Adrenal gland (tissue), 12 donors: ENCODE measurements around the gene HTR2C. TPM values are rescaled to one million over a fixed set of nuclear protein-coding genes. Genes with fewer than 3 reads are reported as not detected.
A peak's percentile ranks its signal among the peaks of the same experiment; 100 is the strongest.
"Not testable (repeated sequence)": the region's sequence is repeated elsewhere in the genome, so short reads cannot be mapped to it uniquely, and the experiment has no call there.

Experiments
- DNase-seq, 7 donors: peaks; one replicate each; pipeline ENCODE4 v3.0.0-alpha.2; 2019 to 2020
- H3K27ac ChIP-seq, 5 donors: fragments of 200-600 bp; sonication (generic) in 4 of 5; 1 replicate in 3 of 5; 2 replicates in 2 of 5; pipeline versions ENCODE4 v1.5.1 to v1.8.0; 2016 to 2020; ENCODE audit warnings: mild to moderate bottlenecking in 1 of 5
- H3K27me3 ChIP-seq: fragments of 200-600 bp; 2 replicates; pipeline ENCODE4 v1.8.0; 2021
- H3K36me3 ChIP-seq, 2 donors: fragments of 200-600 bp; replicated peaks in 1 of 2; 1 replicate in 1 of 2; 2 replicates in 1 of 2; pipeline versions ENCODE4 v1.5.1 to v1.8.0; 2018 to 2022
- H3K4me1 ChIP-seq, 2 donors: fragments of 200-600 bp; replicated peaks in 1 of 2; 1 replicate in 1 of 2; 2 replicates in 1 of 2; pipeline versions ENCODE4 v1.5.1 to v1.8.0; 2018 to 2021
- H3K4me3 ChIP-seq, 4 donors: fragments of 200-600 bp; sonication (generic) in 3 of 4; one replicate each; pipeline ENCODE4 v1.5.1; 2016 to 2018
- H3K9me3 ChIP-seq, 3 donors: fragments of 200-600 bp; sonication (generic) in 1 of 3; replicated peaks in 1 of 3; 1 replicate in 2 of 3; 2 replicates in 1 of 3; pipeline versions ENCODE4 v1.5.1 to v1.8.0; 2016 to 2021
- POLR2A ChIP-seq, 2 donors: fragments of 450-650 bp; IDR thresholded peaks; one replicate each; pipeline ENCODE4 v1.6.1; 2017; ENCODE audit warnings: antibody characterized with exemption in 2 of 2, mild to moderate bottlenecking in 2 of 2, moderate library complexity in 1 of 2
- WGBS, 4 donors: extraction: QIAGEN DNeasy Blood & Tissue Kit in 2 of 4; methylation state at CpG; one replicate each; pipeline versions ENCODE4 v1.1.5 to v1.1.7; 2013 to 2017; 5-methylcytosine and 5-hydroxymethylcytosine counted together
- intact Hi-C, 2 donors: fragments of 100-400 bp; cut with DNase I; formaldehyde crosslinking; loops; one replicate each; pipeline versions ENCODE4 v1.14.1 to v1.15.0; 2022 to 2023
- polyA plus RNA-seq, 3 donors: library from polyadenylated mRNA; stranded (reverse); fragments of 200-250 nt in 2 of 3; fragments of 350-450 nt in 1 of 3; fragmentation: Illumina TruSeq in 1 of 3; extraction: RNeasy Lipid Tissue Mini Kit (QIAGEN cat#74804) in 1 of 3; gene quantifications; one replicate each; pipeline ENCODE4 v1.2.3, GENCODE V29; 2013 to 2014
- total RNA-seq, 9 donors: library from RNA; depleted of rRNA in 4 of 9; stranded (reverse); fragments of >200 nt in 4 of 9; fragments of 120-200 nt in 1 of 9; fragmentation: NEBNext Ultra II Directional in 1 of 9; extraction: Animal tissue kit (Norgen Biotek cat#: 25700) in 1 of 9; gene quantifications; one replicate each; pipeline versions ENCODE4 v1.1.0 to v1.2.4, GENCODE V29; 2013 to 2023
- TF ChIP-seq, protein P1 (sequence below), 6 experiments: fragments of 450-650 bp in 4 of 6; fragments of 200-600 bp in 2 of 6; sonication (generic) in 1 of 6; IDR thresholded peaks; 1 replicate in 5 of 6; 2 replicates in 1 of 6; pipeline versions ENCODE4 v1.5.1 to v1.8.0; 2016 to 2021; ENCODE audit warnings: antibody characterized with exemption in 6 of 6, mild to moderate bottlenecking in 2 of 6, moderate library complexity in 1 of 6
- donor health status: healthy with polysubstance abuse.
- donor health status: Bipolar disorder and iron deficiency.
- donor health status: DM: yes; HTN: yes; CAD: no.
- donor health status: DM: no; HTN: no; CAD: no.
- donor health status: DM: no; HTN: no; CAD: no.
- donor health status: DM: yes; HTN: yes; CAD: no.

Gene HTR2C
- total and polyA plus RNA-seq, 12 donors = 0.06 TPM; not detected in 11

DNA sequence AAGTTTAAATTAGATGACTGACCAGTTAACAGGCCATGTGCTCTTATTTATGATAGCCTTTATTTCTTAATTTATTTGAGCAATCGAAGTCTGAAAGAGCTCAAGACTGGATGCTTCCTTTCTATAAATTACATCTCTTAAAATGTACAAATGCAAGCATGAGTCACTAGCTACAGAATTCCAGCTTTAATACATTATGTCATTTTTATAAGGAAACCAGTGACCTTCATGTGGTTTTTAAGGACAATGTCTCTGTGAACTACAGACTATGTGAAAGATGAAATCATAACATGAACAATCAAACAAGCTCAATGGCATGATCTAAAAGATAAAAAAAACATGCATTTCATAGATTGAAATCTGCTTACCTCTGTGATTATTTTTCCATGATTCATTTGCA is 15.4 kb downstream of the HTR2C start:
- intact Hi-C loops = no loop called here
- TF ChIP-seq, protein P1, sequence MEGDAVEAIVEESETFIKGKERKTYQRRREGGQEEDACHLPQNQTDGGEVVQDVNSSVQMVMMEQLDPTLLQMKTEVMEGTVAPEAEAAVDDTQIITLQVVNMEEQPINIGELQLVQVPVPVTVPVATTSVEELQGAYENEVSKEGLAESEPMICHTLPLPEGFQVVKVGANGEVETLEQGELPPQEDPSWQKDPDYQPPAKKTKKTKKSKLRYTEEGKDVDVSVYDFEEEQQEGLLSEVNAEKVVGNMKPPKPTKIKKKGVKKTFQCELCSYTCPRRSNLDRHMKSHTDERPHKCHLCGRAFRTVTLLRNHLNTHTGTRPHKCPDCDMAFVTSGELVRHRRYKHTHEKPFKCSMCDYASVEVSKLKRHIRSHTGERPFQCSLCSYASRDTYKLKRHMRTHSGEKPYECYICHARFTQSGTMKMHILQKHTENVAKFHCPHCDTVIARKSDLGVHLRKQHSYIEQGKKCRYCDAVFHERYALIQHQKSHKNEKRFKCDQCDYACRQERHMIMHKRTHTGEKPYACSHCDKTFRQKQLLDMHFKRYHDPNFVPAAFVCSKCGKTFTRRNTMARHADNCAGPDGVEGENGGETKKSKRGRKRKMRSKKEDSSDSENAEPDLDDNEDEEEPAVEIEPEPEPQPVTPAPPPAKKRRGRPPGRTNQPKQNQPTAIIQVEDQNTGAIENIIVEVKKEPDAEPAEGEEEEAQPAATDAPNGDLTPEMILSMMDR (IDR thresholded peaks at IDR 0.05) = no peak
- TF ChIP-seq POLR2A (IDR thresholded peaks at IDR 0.05) = no peak
- DNase-seq = no peak
- Histone ChIP-seq H3K4me1 (no peaks in the 10 kb centered on the region), H3K36me3 (no peaks in the 10 kb centered on the region), H3K27me3 (peaks cover 9% of the 10 kb centered on the region), H3K4me3 (no peak overlapping the region), H3K27ac (no peak overlapping the region), H3K9me3 (no peaks in the 10 kb centered on the region)
- 55 to 62% (median 59%) methylated on average over 1 of the region's 1 CpG for WGBS, 4 donors

GRCh38 chrX:114599911-114600310 is 16.0 kb downstream of the HTR2C start:
- H3K4me1 ChIP-seq = no peaks in the 10 kb centered on the region
- H3K27me3 ChIP-seq = peaks cover 9% of the 10 kb centered on the region
- intact Hi-C loops = no loop called here
- DNase-seq = no peak
- no peak overlapping the region for H3K4me3 ChIP-seq
- WGBS, 4 donors = 54 to 60% (median 59%) methylated on average over 4 of the region's 4 CpGs
- no peaks in the 10 kb centered on the region for H3K9me3 ChIP-seq
- TF ChIP-seq POLR2A (IDR thresholded peaks at IDR 0.05) = no peak
- TF ChIP-seq, protein P1 (IDR thresholded peaks at IDR 0.05) = no peak
- no peak overlapping the region for H3K27ac ChIP-seq
- no peaks in the 10 kb centered on the region for H3K36me3 ChIP-seq

- H3K4me3 ChIP-seq, H3K27ac ChIP-seq, H3K27me3 ChIP-seq, H3K9me3 ChIP-seq, H3K4me1 ChIP-seq, intact Hi-C loops, DNase-seq, H3K36me3 ChIP-seq: not testable (repeated sequence)
- 79 to 94% (median 83%) methylated on average over 3 to 10 of the region's 10 CpGs for WGBS, 4 donors
Observed at GRCh38 chrX:114606619-114607018, 22.7 kb downstream of the HTR2C start.

GRCh38 chrX:114611018-114611619 is 27.2 kb downstream of the HTR2C start:
- TF ChIP-seq POLR2A (IDR thresholded peaks at IDR 0.05) = no peak
- TF ChIP-seq, protein P1 (IDR thresholded peaks at IDR 0.05) = peak; percentile 13 to 90 (median 58)
- H3K4me1 ChIP-seq = no peaks in the 10 kb centered on the region
- peaks cover 5% of the 10 kb centered on the region for H3K27me3 ChIP-seq
- H3K9me3 ChIP-seq = no peaks in the 10 kb centered on the region
- DNase-seq = peak; percentile 16 to 56 (median 31)
- intact Hi-C loops = loop anchor here in 1 of 2 donors (10.0 kb wide), 1 partner anchor 56 kb away; no protein-coding TSS in a partner anchor
- 48 to 51% (median 50%) methylated on average over 11 of the region's 11 CpGs for WGBS, 4 donors
- H3K4me3 ChIP-seq = no peak overlapping the region
- H3K27ac ChIP-seq = no peak overlapping the region
- no peaks in the 10 kb centered on the region for H3K36me3 ChIP-seq

DNA sequence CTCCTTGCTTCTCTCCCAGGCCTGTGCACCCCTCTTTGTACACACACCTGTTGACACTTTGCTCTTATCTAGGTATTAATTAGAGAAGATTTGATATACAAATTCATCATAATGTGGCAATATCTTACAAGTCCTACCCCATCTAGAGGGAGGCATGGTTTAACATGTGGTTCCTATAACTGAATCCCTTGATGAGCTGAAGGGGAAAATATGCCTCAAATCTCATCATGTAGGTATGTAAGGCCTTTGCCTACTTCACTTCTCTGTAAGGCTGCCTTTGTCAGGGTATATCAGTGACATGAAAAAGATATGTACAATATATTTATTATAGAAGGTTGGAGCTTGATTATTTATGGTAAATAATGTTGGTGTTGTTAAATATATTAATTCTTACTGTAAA is 31.9 kb downstream of the HTR2C start:
- TF ChIP-seq, protein P1 (IDR thresholded peaks at IDR 0.05) = no peak
- no peak for TF ChIP-seq POLR2A (IDR thresholded peaks at IDR 0.05)
- no peaks in the 10 kb centered on the region for H3K9me3 ChIP-seq
- H3K4me3 ChIP-seq = no peak overlapping the region
- no peaks in the 10 kb centered on the region for H3K4me1 ChIP-seq
- H3K27ac ChIP-seq = no peak overlapping the region
- no peak for DNase-seq
- peaks cover 9% of the 10 kb centered on the region for H3K27me3 ChIP-seq
- no peaks in the 10 kb centered on the region for H3K36me3 ChIP-seq
- intact Hi-C loops = loop anchor here in 1 of 2 donors (10.0 kb wide), 1 partner anchor 61 kb away; no protein-coding TSS in a partner anchor
